Inflammatory macrophage (primary cell): ENCODE results near the gene RNU1-2.
"Not testable (repeated sequence)": the region's sequence is repeated elsewhere in the genome, so short reads cannot be mapped to it uniquely, and the experiment has no call there.

ENCODE experiments used
- DNase-seq, 2 donors: peaks; one replicate each; pipeline ENCODE4 v3.0.0-alpha.2; 2020 to 2022

The RNU1-2 gene

GRCh38 chr1:16888860-16889816 lies 6.6 kb upstream of the RNU1-2 start:
- peak; percentile 79 to 87 for DNase-seq

GRCh38 chr1:16890539-16891021 lies 5.2 kb upstream of the RNU1-2 start:
- not testable (repeated sequence) for DNase-seq

GRCh38 chr1:16891057-16891456 lies 4.7 kb upstream of the RNU1-2 start:
- DNase-seq, result not testable (repeated sequence)

- not testable (repeated sequence) for DNase-seq
Measured at GRCh38 chr1:16892978-16893525, 2.7 kb upstream of the RNU1-2 start.

GRCh38 chr1:16893796-16894195 lies 2.0 kb upstream of the RNU1-2 start:
- DNase-seq, result not testable (repeated sequence)

- DNase-seq, result not testable (repeated sequence)
Measured at GRCh38 chr1:16894338-16894737, 1.4 kb upstream of the RNU1-2 start.

GRCh38 chr1:16895233-16895597 lies 565 bp upstream of the RNU1-2 start:
- not testable (repeated sequence) for DNase-seq

- peak; percentile 88 to 89 for DNase-seq
Measured at GRCh38 chr1:16896316-16897055, 706 bp downstream of the RNU1-2 start.

- DNase-seq, result not testable (repeated sequence)
Measured at GRCh38 chr1:16897653-16898052, 1.9 kb downstream of the RNU1-2 start.

GRCh38 chr1:16898298-16898697 lies 2.5 kb downstream of the RNU1-2 start:
- not testable (repeated sequence) for DNase-seq

- DNase-seq, result not testable (repeated sequence)
Measured at GRCh38 chr1:16899020-16899419, 3.2 kb downstream of the RNU1-2 start.

GRCh38 chr1:16900751-16901150 lies 5.0 kb downstream of the RNU1-2 start:
- peak in 1 of 2 donors; percentile 20 for DNase-seq

GRCh38 chr1:16901371-16901770 lies 5.6 kb downstream of the RNU1-2 start:
- not testable (repeated sequence) for DNase-seq

GRCh38 chr1:16903054-16903453 lies 7.3 kb downstream of the RNU1-2 start:
- DNase-seq, result peak in 1 of 2 donors; percentile 11

GRCh38 chr1:16903458-16903796 lies 7.6 kb downstream of the RNU1-2 start:
- DNase-seq, result no peak

GRCh38 chr1:16904560-16905109 lies 8.9 kb downstream of the RNU1-2 start:
- DNase-seq, result peak; percentile 98 to 99

- peak; percentile 63 to 86 for DNase-seq
Measured at GRCh38 chr1:16905110-16905867, 9.5 kb downstream of the RNU1-2 start.

- no peak for DNase-seq
Measured at GRCh38 chr1:16905868-16906702, 10.3 kb downstream of the RNU1-2 start.

GRCh38 chr1:16906873-16907272 lies 11.1 kb downstream of the RNU1-2 start:
- no peak for DNase-seq

GRCh38 chr1:16907870-16908758 lies 12.3 kb downstream of the RNU1-2 start:
- no peak for DNase-seq
